Renal pelvis (tissue), 4 donors: ENCODE measurements around the gene GATAD2B. TPM values are rescaled to one million over a fixed set of nuclear protein-coding genes. Genes with fewer than 3 reads are reported as not detected.
A peak's percentile ranks its signal among the peaks of the same experiment; 100 is the strongest.
"Not testable (repeated sequence)": the region's sequence is repeated elsewhere in the genome, so short reads cannot be mapped to it uniquely, and the experiment has no call there.

Source experiments
- DNase-seq: peaks from one replicate; pipeline ENCODE4 v3.0.0-alpha.2; 2013
- polyA plus RNA-seq, 3 donors: library from polyadenylated mRNA; unstranded; fragments of 120-200 nt; gene quantifications; one replicate each; pipeline ENCODE4 v1.2.1, GENCODE V29; 2013; ENCODE audit not compliant: insufficient read length in 3 of 3

The GATAD2B gene
- polyA plus RNA-seq, 3 donors = 25.5 to 38.5 (median 34.4) TPM

- no peak for DNase-seq
Measured at GRCh38 chr1:153798468-153798780, 124.3 kb downstream of the GATAD2B start.

DNA sequence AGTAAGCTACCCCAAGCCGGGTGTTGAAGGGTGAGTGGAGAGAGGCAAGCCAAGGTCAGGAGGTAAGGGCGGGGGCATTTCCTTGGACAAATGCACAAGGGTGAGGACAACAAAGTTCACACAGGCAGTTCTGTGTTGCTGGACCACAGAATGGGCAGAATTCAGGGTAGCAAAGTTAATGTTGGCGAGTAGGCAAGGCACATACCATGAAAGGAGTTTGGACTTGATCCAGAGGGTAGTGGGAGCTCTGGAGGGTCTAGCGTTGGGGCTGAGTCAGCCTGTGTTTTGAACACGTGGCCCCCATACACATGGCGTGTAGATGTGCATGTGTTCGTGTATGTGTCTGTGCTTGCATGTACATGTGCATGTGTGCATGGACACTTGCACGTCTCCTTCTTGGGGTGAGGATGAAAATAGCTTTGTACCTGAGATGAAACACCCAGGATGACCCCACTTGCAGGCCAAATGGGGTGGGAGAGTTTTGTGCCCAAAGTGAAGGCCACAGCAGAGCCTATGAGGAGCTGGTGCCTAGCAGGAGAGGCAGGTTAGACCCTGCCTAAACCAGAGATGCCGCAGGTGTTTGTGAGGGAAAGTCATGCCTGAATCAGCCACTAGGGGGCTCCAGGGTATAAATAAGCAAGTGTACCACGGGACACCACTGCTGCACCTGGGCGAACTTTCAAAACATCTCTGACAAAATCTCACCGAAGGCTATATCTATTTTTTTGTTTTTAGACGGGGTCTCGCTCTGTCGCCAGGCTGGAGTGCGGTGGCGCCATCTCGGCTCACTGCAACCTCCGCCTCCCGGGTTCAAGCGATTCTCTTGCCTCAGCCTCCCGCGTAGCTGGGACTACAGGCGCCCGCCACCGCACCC lies 125.7 kb downstream of the GATAD2B start:
- DNase-seq = peak; percentile 72

DNA sequence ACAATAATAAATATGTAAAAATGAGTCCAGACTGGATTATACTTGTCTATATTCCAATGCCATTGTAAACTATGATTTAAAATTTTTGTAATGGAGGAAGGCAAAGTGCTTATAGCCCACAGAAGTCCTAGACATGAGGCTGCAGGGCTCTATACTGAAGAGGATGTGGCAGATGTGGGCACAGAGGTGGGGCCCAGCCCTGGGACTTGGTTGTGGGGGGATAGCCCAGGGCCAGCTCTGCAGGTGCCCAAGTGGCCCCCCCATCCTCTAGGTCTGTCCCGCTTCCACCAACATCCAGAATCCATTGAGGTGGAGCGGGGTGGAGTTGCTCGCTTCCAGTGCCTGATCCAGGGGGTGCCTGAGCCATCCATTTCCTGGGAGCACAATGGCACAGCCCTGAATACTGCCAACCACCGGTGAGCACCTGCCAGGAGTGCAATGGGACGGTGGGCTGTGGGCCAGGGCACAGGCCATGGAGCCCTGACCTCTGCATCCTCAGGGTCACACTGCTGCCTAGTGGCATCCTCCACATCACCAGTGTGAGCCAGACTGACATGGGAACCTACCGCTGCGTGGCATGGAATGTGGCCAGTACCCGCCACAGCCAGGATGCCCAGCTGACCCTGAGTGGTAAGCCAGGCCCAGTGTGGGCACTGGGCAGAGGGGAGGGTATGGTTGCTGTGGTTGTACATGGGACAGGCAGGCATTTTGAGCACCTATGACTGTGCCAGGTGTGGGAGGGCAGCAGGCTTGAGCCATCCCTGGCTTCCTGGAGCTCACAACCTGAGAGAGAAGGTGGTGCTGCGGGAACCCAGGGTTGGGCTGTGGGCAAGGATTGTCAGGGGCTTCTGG lies 126.6 kb downstream of the GATAD2B start:
- DNase-seq = no peak

DNA sequence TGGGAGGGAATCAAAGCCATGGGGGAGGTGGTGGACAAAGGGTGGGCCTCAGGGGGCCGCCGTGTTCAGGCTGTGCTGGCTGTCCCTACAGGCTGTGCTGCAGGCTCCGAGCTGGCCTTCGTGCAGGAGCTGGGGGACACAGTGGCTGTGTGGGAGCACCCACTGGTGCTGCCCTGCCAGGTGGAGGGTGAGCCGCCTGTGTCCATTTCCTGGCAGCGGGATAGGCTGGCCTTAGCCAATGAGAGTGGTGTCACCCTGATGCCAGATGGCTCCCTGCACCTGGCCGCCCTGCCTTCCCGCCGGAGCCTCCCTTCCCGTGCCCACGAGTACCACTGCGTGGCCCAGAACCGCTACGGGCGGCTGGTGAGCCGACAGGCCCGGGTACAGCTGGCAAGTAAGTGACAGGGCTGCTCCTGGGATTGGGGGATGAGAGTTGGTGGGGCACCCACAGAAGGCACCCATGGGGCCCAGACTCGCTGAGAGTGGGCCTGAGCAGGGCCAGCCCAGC lies 127.4 kb downstream of the GATAD2B start:
- no peak for DNase-seq

DNA sequence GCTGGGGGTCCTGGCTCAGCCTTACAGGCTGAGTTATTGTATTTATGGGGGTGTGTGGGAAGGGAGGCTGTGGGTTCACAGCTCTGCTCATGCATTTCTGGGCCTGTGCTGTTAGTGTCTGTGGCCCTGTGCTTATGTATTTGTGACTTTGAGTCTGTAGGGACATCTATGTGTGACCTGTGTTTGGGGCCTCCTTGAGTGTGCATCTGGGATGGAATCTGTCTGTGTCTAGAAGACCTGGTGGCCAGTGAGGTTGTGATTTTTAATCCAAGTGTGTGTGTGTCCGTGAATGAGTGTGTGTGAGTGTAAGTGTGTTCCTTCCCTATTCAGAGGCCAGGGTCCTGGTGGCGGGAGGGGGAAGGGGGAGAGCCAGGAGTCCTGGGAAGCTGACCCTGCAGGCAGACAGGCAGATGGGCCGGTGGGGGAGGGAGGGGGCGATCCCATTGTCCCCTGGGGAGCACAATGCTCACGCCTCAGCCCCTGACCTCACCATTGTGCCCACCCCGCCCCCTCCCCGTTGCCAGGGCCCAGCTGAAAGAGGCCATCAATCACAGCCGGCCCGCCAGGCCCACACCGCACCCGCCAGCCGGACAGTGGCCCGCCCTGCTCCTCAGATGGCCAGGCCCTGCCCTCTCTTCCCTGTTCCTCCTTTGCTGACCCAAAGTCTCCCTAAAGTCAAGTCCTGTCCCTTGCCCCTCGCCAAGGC lies 128.0 kb downstream of the GATAD2B start:
- DNase-seq = no peak

DNA sequence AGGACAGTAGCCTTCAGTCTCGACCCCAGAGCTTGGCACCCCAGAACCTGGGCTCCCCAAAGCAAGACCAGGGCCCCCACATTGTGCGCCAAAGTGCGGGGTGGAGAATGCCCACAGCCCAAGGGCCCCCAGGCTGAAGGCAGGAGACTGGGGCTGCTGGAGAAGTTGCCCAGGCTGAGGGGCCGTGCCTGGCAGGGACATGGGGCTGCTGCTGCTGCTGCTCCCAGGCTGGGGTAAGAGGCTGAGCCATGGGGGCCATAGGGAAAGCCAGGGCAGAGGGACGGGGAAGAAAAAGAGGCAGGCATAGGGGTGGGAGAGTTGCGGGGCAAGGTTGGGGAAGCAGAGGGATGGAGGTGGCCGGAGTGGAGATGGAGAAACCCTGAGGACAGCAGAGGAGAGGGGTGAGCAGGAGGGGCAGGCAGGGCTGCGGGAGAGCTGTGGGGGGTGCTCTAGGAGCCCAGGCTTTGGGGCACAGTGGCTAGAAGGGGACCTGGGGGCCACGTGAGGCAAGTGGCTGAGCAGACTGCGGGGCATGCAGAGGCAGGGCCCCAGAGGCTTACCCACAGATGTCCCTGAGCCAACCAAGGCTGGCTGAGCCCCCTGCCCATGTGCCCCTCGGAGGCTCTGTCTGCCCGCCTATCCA lies 128.7 kb downstream of the GATAD2B start:
- DNase-seq = no peak

DNA sequence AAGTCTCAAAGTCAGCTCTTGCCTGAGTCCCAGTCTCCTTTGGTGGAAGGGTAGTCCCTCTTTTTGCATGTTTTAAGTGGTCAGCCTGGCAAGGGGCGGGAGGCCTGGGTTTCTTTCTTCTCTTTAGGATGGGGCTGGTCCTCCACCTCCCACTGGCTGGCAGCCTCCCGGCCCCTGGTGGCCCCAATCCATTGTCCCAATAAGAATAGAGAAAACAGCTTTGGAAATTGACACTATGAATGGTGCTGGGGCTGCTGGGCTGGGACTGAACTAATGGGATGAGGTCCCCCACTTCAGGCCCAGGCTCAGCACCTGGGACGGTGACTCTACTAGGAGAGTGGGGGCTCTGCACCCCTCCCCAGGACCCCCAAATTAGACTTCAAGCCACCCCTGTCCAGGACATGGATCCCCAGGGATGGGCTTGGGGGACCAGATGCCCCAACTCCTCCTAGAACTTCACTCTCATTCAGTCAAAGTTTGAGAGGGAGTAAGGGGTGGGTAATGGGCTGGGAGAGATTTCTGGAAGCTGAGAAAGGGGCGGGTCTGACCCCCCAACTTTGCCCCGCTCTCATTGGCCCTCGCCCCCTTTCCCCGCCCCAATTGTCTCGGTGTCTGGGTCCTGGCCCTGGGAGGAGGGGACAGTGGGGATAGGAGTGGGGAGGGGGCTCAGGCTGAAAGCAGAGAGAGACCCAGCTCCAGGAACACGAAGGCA lies 129.4 kb downstream of the GATAD2B start:
- DNase-seq = no peak

DNA sequence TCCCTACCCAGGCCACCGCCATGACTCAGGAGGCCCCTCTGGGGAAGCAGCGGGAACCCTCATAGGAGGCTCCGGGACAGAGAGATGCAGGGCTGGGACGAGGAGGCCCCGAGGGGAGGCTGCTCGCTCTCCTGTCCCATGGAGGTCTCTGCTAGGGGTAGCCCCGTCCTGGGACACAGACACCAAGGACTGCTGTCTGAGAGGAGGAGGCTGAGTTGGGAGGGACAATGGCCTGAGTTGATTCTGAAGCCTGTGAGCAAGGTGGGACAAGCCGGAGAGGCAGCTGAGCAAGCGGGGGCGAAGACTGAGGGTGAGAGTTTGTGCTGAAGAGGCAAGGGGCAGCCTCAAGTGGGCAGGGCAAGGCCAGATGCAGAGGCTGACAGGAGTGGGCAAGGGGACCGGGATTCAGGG lies 130.1 kb downstream of the GATAD2B start:
- no peak for DNase-seq

DNA sequence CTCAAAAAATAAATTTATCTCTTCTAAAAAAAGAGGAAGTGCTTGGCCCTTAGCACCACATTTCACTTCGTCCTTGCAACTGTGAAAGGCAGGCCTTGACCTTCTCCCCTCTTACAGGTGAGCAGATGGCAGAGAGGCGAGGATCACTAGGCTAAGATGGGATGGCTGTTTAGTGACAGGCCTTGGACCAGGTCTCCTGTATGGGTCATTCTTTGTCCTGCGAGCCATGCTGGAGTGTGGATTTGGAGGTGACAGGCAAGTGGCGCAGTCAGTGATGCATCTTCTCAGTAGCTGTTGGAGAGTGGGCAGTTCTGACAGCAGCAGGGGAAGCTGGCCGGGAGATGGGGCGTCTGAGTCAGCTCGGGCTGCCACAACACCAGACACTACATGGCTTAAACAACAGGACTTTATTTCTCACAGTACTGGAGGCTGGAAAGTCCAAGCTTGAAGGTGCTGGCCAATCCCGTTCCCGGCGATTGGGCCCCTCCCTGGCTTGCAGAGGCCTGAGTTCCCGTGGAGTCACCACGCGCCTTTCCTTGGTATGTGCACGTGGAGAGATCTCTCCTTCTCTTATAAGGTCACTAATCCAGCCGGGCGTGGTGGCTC lies 131.0 kb downstream of the GATAD2B start:
- no peak for DNase-seq

DNA sequence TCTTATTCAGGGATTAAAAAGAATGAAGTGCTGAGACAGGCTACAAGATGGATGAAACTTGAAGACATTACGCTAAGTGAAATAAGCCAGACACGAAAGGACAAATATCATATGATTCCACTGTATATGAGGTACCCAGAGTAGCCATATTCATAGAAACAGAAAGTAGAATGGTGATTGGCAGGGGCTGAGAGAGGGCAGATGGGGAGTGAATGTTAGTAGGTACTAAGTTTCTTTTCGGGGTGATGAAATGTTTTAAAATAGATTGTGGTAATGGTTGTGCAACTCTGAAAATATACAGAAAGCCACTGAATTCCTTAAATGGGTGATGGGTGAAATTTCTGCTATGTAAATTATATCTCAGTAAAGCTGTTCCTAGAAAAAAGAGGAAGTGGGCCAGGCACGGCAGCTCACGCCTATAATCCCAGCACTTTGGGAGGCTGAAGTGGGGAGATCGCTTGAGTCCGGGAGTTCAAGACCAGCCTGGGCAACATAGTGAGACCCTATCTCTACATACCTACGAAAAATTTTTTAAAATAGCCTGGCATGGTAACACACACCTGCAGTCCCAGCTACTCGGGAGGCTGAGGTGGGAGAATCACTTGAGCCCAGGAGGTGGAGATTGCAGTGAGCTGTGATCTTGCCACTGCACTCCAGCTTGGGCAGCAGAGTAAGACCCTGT lies 131.7 kb downstream of the GATAD2B start:
- DNase-seq = no peak

GRCh38 chr1:153790313-153790965 lies 132.3 kb downstream of the GATAD2B start:
- DNase-seq = peak; percentile 89

- DNase-seq = no peak
Measured at GRCh38 chr1:153789478-153790034, 133.2 kb downstream of the GATAD2B start.

DNA sequence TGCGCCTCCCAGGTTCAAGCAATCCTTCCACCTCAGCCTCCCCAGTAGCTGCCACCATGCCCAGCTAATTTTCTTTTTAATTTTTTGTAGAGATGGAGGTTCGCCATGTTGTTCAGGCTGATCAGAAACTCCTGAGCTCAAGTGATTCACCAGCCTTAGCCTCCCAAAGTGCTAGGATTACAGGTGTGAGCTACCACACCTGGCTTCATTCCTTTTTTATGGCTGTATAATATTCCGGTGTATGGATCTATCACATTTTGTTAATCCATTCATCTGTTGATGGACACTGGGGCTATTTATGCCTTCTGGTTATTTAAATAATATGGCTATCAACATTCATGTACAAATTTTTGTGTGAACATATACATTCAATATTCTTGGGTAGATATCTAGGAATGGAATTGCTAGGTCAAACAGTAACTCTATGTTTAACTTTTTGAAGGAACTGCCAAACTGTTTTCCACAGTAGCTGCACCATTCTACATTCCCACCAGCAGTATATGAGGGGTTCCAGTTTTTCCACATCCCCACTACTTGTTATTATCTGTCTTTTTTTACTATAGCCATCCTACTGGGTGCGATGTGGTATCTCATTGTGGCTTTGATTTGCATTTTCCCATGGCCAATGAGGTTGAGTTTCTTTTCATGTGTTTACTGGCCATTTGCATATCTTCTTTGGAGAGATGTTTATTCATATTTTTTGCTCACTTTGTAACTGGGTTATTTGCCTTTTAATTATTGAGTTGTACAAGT lies 136.6 kb downstream of the GATAD2B start:
- DNase-seq = no peak

DNA sequence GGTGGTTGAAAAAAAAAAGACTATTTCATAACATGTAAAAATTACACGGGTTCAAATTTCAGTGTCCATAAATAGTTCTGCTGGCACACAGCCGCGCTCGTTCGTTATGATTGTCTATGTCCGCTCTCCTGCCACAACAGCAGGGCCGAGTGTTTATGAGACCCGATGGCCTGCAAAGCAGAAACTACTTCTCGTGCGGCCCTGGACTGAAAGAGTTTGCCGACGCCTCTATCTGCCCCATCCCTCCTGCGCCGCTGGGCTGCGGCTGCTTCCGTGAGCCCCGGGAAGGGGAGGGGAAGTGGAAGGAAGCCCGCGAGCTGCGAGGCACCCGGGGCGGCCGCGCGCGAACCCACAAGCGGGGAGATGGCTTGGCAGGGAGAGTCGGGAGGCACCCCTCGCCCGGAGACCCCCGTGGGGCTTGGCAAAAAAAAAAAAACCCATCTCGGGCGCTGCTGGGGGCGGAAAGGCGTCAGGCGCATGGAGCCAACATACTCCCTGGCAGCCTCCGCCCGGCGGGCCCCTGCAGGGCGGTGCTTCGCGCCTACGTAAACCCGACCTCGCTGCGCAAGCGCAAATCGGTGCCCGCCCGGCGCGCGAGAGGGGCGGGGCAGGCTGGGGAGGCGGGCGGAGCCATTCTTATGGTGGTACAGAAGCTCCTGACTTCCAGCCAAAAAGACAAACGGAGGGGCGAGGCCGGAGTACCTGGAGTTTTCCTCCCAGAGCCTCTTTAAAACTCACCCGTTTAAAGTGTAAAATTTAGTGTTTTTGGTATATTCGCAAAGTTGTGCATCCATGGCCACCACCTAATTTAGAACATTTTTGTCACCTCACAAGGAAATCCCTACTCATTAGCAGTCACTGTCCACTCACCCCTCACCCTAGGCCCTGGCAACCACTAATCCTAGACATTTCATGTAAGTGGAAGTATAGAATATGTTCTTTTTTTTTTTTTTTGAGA lies 139.3 kb downstream of the GATAD2B start:
- peak; percentile 89 for DNase-seq

DNA sequence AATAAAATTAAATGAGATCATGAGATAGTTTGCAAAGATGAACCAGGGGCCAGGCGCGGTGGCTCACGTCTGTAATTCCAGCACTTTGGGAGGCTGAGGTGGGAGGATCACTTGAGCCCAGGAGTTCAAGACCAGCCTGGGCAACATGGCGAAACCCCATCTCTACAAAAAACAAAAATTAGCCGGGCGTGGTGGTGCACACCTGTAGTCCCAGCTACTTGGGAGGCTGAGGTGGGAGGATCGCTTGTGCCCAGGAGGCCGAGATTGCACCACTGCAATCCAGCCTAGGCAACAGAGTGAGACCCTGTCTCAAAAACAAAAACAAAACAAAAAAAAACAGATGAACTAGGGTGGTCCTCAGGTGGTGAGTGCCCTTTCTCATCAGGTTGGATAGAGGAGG lies 140.1 kb downstream of the GATAD2B start:
- not testable (repeated sequence) for DNase-seq

DNA sequence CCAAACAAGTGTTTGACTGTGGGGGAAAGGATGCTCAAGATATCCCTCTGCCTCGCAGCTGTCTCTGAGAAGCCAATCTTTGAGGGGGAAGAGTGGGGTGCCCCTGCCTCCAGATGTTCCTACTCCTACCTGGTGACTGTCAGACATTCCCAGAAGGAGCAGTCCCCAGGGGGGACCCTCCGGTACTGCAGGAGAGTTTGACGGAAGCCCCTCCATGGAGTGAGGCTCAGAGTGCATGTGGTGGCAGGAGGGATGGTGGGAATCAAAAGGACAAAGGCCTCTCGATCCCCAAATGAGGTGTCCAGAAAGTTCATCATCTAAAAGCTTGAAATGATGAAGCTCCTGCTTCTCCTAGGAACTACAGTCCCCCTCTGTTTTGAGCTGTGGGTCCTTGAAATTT lies 142.2 kb downstream of the GATAD2B start:
- DNase-seq = no peak
